ENCODE data around the gene TBC1D4. TPM values are rescaled to one million over a fixed set of nuclear protein-coding genes. Genes with fewer than 3 reads are reported as not detected.

The TBC1D4 gene
- total and polyA plus RNA-seq, 2 experiments from 2014 or later: 5.5 to 13.5 TPM

DNA sequence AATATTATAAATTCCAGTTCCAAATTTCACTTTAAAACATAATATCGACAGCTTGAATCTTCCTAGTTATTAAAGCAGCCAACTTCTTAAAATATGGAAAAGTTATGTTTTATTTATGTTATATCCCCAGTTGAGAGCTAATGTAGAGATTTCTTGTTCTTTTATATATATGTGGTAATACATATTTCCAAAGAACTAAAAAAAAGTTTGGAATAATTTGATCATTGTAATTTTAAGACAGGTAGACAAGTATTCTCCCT lies 781 bp upstream of the TBC1D4 start:
- H3K4me1 ChIP-seq (ENCODE audit: insufficient read depth): peaks cover 18% of the 10 kb centered on the region
- peak overlapping the region; percentile 47 for H3K27ac ChIP-seq
- H3K79me2 ChIP-seq (ENCODE audit: insufficient read depth): peaks cover 25% of the 10 kb centered on the region
- H3K9me2 ChIP-seq (ENCODE audit: insufficient read depth): no peaks in the 10 kb centered on the region
- no peaks in the 10 kb centered on the region for H4K20me1 ChIP-seq (ENCODE audit: insufficient read depth)
- H3K27me3 ChIP-seq (replicated peaks; ENCODE audit: insufficient read depth): no peaks in the 10 kb centered on the region
- peak overlapping the region; percentile 89 for H2AFZ ChIP-seq
- H3K9me3 ChIP-seq (ENCODE audit: low read depth): no peaks in the 10 kb centered on the region
- peaks cover 24% of the 10 kb centered on the region; the same call in 1 of the 2 replicates for H3F3A ChIP-seq (ENCODE audit: insufficient read depth)
- 0% methylated on average over 1 of the region's 1 CpG for WGBS, 2 experiments (ENCODE audit: low coverage in 1 of 2, low lambda C conversion rate in 2 of 2, missing lambda C conversion rate in 2 of 2)
- no peak for DNase-seq
- H3K4me2 ChIP-seq (ENCODE audit: unreplicated experiment): peak overlapping the region; percentile 85
- TF ChIP-seq EZH2phosphoT487 (IDR thresholded peaks at IDR 0.05; ENCODE audit: insufficient read depth, low read depth) (no peak), EZH2 (IDR thresholded peaks at IDR 0.05; ENCODE audit: insufficient read depth, poor library complexity, severe bottlenecking) (no peak)
- in situ Hi-C loops (cut with MboI): no loop called here
- no peaks in the 10 kb centered on the region for H3K36me3 ChIP-seq (ENCODE audit: low read depth)
- peak overlapping the region; percentile 84 for H3K4me3 ChIP-seq
- peak overlapping the region; percentile 76 for H3K9ac ChIP-seq

DNA sequence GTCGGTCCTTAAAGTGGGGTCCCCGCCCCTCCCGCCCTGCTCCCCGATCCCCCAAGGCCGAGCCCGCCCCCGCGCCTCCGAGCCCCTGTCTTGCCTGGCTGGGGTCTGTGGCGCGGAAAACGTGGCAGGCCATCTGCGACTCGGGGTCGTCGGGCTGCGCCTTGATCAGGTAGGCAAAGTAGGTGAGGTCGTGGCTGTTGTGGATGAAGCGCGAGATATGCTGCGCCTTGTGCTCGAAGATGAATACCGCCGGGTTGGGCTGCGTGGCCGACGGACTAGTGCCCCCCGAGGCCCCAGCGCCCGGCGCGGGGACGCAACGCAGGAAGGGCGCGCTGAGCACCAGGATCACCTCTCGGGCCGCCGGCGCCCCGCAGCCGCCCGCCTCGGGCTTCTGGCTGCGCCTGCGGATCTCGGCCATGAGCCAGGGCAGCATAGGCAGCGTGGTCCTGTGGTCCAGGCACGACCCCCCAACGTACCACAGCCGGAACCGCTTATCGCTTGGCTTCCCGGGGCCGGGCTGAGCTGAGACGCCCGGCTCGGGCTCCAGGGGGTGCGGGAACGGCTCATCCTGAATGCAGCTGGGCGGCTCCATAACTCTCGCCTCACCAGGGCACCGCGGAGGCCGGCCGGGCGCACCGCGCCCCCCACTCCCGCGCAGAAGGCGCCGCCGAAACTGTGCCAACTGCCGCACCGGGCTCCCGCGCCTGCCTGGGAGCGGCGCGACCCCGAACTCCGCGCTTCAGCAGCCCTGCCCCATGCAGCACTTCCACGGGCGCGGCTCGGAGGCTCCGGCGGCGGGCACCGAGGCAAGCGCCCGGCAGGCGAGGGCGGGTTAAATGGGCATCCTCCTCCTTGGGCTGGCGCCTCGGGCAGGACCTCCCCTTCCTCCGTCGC lies 546 bp downstream of the TBC1D4 start:
- peaks cover 24% of the 10 kb centered on the region; the same call in 1 of the 2 replicates for H3F3A ChIP-seq (ENCODE audit: insufficient read depth)
- H3K9me2 ChIP-seq (ENCODE audit: insufficient read depth): no peaks in the 10 kb centered on the region
- H4K20me1 ChIP-seq (ENCODE audit: insufficient read depth): no peaks in the 10 kb centered on the region
- no peaks in the 10 kb centered on the region for H3K9me3 ChIP-seq (ENCODE audit: low read depth)
- no peaks in the 10 kb centered on the region for H3K27me3 ChIP-seq (replicated peaks; ENCODE audit: insufficient read depth)
- H3K4me2 ChIP-seq (ENCODE audit: unreplicated experiment): peak overlapping the region; percentile 85
- H3K4me3 ChIP-seq: peak overlapping the region; percentile 84
- 1 to 2% methylated on average over 48 to 90 of the region's 100 CpGs for WGBS, 2 experiments (ENCODE audit: low coverage in 1 of 2, low lambda C conversion rate in 2 of 2, missing lambda C conversion rate in 2 of 2)
- peak overlapping the region; percentile 89 for H2AFZ ChIP-seq
- H3K79me2 ChIP-seq (ENCODE audit: insufficient read depth): peaks cover 38% of the 10 kb centered on the region
- peak overlapping the region; percentile 76 for H3K9ac ChIP-seq
- no peaks in the 10 kb centered on the region for H3K36me3 ChIP-seq (ENCODE audit: low read depth)
- peak; percentile 70 for DNase-seq
- in situ Hi-C loops (cut with MboI): no loop called here
- peaks cover 16% of the 10 kb centered on the region for H3K4me1 ChIP-seq (ENCODE audit: insufficient read depth)
- peak overlapping the region; percentile 47; the same call in 1 of the 2 replicates for H3K27ac ChIP-seq
- no peak for TF ChIP-seq EZH2phosphoT487 (IDR thresholded peaks at IDR 0.05; ENCODE audit: insufficient read depth, low read depth)
- no peak for TF ChIP-seq EZH2 (IDR thresholded peaks at IDR 0.05; ENCODE audit: insufficient read depth, poor library complexity, severe bottlenecking)

DNA sequence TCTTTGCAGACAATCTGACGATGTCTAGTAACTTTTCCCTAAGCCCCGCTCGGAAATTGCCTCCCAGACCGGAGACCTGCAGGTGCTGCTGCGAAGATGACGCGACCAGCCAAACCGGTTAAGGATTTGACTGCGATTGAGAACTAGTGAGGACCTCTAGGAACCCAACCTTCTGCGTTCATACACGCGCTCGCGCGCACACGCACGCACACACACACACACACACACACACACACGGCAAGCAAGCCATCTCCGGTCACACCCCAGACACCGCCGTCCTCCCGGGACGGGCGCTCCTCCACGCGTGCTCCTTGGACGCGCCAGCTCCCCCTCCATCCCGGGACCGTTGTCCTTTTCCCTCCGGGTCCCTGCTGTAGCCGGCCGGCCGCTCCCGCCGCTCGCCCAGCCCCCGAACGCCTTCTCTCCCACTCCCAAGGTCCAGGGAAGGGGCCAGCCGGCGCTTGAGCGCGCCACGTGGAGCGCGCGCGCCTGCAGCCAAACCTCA lies 1.2 kb downstream of the TBC1D4 start:
- Histone ChIP-seq H3K79me2 (ENCODE audit: insufficient read depth) (peaks cover 45% of the 10 kb centered on the region), H3K9me3 (ENCODE audit: low read depth) (no peaks in the 10 kb centered on the region), H3K4me2 (ENCODE audit: unreplicated experiment) (peak overlapping the region; percentile 85), H3K4me3 (peak overlapping the region; percentile 84), H2AFZ (peak overlapping the region; percentile 89), H3F3A (ENCODE audit: insufficient read depth) (peaks cover 18% of the 10 kb centered on the region; the same call in 1 of the 2 replicates), H3K36me3 (ENCODE audit: low read depth) (no peaks in the 10 kb centered on the region), H3K9ac (peak overlapping the region; percentile 76), H3K4me1 (ENCODE audit: insufficient read depth) (peaks cover 9% of the 10 kb centered on the region), H3K9me2 (ENCODE audit: insufficient read depth) (no peaks in the 10 kb centered on the region), H4K20me1 (ENCODE audit: insufficient read depth) (no peaks in the 10 kb centered on the region), H3K27ac (no peak overlapping the region), H3K27me3 (replicated peaks; ENCODE audit: insufficient read depth) (no peaks in the 10 kb centered on the region)
- TF ChIP-seq EZH2phosphoT487 (IDR thresholded peaks at IDR 0.05; ENCODE audit: insufficient read depth, low read depth) (no peak), EZH2 (IDR thresholded peaks at IDR 0.05; ENCODE audit: insufficient read depth, poor library complexity, severe bottlenecking) (no peak)
- DNase-seq: peak; percentile 61
- 1% methylated on average over 31 to 48 of the region's 48 CpGs for WGBS, 2 experiments (ENCODE audit: low coverage in 1 of 2, low lambda C conversion rate in 2 of 2, missing lambda C conversion rate in 2 of 2)
- in situ Hi-C loops (cut with MboI): no loop called here

DNA sequence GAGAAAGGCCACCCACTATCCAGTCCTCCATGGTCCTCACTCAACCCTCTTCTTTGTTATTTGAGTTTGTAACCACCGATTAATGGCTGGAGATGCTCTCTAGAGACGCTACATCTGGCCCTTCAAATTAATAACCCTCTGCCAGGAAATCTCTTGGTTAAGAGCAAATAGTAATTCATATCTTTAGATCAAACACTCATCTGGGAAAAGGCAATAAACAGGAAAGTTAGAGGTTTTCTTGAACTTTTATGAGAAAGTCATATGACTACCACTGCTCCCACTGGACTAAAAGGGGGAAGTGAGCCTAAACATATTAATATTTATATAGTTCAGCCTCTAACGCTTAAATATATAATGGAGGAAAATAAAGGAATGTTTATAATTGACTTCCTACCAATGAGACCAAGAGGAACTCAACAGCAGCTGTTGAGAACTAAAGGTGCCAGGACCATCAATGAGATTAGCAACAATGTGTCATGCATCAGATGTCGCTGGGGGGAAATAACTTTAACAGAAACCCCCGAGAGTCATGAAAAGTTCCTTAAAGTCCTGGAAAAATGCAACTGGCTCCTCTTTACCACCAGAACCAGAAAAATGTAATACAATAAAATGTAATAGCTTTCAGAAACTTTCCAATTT lies 2.7 kb downstream of the TBC1D4 start:
- Histone ChIP-seq H3F3A (ENCODE audit: insufficient read depth) (peaks cover 9% of the 10 kb centered on the region; the same call in 1 of the 2 replicates), H3K9me2 (ENCODE audit: insufficient read depth) (no peaks in the 10 kb centered on the region), H3K4me3 (peak overlapping the region; percentile 84), H2AFZ (no peak overlapping the region), H3K36me3 (ENCODE audit: low read depth) (no peaks in the 10 kb centered on the region), H3K4me1 (ENCODE audit: insufficient read depth) (no peaks in the 10 kb centered on the region; the same call in 1 of the 2 replicates), H4K20me1 (ENCODE audit: insufficient read depth) (no peaks in the 10 kb centered on the region), H3K9me3 (ENCODE audit: low read depth) (no peaks in the 10 kb centered on the region), H3K27me3 (replicated peaks; ENCODE audit: insufficient read depth) (no peaks in the 10 kb centered on the region), H3K27ac (no peak overlapping the region), H3K79me2 (ENCODE audit: insufficient read depth) (peaks cover 58% of the 10 kb centered on the region), H3K9ac (no peak overlapping the region), H3K4me2 (ENCODE audit: unreplicated experiment) (peak overlapping the region; percentile 85)
- DNase-seq: no peak
- TF ChIP-seq EZH2 (IDR thresholded peaks at IDR 0.05; ENCODE audit: insufficient read depth, poor library complexity, severe bottlenecking) (no peak), EZH2phosphoT487 (IDR thresholded peaks at IDR 0.05; ENCODE audit: insufficient read depth, low read depth) (no peak)
- WGBS, 2 experiments (ENCODE audit: low coverage in 1 of 2, low lambda C conversion rate in 2 of 2, missing lambda C conversion rate in 2 of 2): 96% methylated on average over 5 of the region's 5 CpGs
- in situ Hi-C loops (cut with MboI): no loop called here

Measured in GM23248 (cell line).